Fibroblast of pulmonary artery (primary cell): ENCODE results near the gene VKORC1L1.

Source experiments
- DNase-seq: peaks from one replicate; pipeline ENCODE4 v3.0.0-alpha.2; 2010; ENCODE audit warnings: low read depth
- H3K4me3 ChIP-seq: replicated peaks from 2 replicates; pipeline ENCODE4 v1.5.1; 2011; ENCODE audit warnings: low read depth, mild to moderate bottlenecking, control low read depth, low read length, moderate library complexity
- TF ChIP-seq, protein P1 (sequence below): IDR thresholded peaks from 2 replicates; pipeline ENCODE4 v1.5.1; 2011; ENCODE audit warnings: mild to moderate bottlenecking, control low read depth, low read length, inconsistent platforms; ENCODE audit errors: missing control alignments

VKORC1L1 gene

DNA sequence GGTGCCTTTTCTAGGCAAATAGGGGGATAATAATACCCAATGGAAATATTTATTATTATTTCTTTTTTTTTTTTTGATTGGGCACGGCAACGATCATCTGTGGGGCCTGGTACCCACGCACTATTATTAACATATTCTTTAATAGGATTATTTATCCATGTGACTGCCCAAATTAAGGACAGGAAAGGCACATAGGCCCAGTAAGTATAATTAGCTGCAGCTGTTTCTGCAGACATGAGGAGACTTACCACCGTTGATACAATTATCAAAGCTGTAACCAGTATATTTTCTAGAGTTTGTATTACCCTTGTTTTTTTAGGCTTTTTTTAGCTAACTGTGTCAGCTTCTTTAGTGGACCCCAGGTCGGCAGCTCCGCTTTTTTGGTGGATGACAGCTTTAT is 134.4 kb downstream of the VKORC1L1 start:
- TF ChIP-seq, protein P1, sequence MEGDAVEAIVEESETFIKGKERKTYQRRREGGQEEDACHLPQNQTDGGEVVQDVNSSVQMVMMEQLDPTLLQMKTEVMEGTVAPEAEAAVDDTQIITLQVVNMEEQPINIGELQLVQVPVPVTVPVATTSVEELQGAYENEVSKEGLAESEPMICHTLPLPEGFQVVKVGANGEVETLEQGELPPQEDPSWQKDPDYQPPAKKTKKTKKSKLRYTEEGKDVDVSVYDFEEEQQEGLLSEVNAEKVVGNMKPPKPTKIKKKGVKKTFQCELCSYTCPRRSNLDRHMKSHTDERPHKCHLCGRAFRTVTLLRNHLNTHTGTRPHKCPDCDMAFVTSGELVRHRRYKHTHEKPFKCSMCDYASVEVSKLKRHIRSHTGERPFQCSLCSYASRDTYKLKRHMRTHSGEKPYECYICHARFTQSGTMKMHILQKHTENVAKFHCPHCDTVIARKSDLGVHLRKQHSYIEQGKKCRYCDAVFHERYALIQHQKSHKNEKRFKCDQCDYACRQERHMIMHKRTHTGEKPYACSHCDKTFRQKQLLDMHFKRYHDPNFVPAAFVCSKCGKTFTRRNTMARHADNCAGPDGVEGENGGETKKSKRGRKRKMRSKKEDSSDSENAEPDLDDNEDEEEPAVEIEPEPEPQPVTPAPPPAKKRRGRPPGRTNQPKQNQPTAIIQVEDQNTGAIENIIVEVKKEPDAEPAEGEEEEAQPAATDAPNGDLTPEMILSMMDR: no peak
- no peak for DNase-seq
- no peak overlapping the region for H3K4me3 ChIP-seq
